ENCODE measurements around the gene KCNJ18.
"Not testable (repeated sequence)": the region's sequence is repeated elsewhere in the genome, so short reads cannot be mapped to it uniquely, and the experiment has no call there.

Gene KCNJ18

GRCh38 chr17:21671871-21672270 is 20.5 kb upstream of the KCNJ18 start:
- DNase-seq, result not testable (repeated sequence)

GRCh38 chr17:21673451-21674241 is 18.7 kb upstream of the KCNJ18 start:
- not testable (repeated sequence) for DNase-seq

- no peak for DNase-seq
These were observed 18.0 kb upstream of the KCNJ18 start for GRCh38 chr17:21674242-21674731.

- not testable (repeated sequence) for DNase-seq
These were observed 17.2 kb upstream of the KCNJ18 start for GRCh38 chr17:21674891-21675738.

GRCh38 chr17:21675739-21676130 is 16.6 kb upstream of the KCNJ18 start:
- not testable (repeated sequence) for DNase-seq

GRCh38 chr17:21676281-21677111 is 15.8 kb upstream of the KCNJ18 start:
- no peak for DNase-seq

GRCh38 chr17:21677126-21677910 is 15.0 kb upstream of the KCNJ18 start:
- no peak for DNase-seq

- DNase-seq, result no peak
These were observed 14.4 kb upstream of the KCNJ18 start for GRCh38 chr17:21677911-21678310.

GRCh38 chr17:21678393-21679081 is 13.8 kb upstream of the KCNJ18 start:
- DNase-seq, result no peak

- no peak for DNase-seq
These were observed 12.8 kb upstream of the KCNJ18 start for GRCh38 chr17:21679256-21680146.

- no peak for DNase-seq
These were observed 12.0 kb upstream of the KCNJ18 start for GRCh38 chr17:21680366-21680765.

- peak; percentile 72 for DNase-seq
These were observed 11.4 kb upstream of the KCNJ18 start for GRCh38 chr17:21680850-21681351.

GRCh38 chr17:21681576-21681975 is 10.7 kb upstream of the KCNJ18 start:
- DNase-seq, result not testable (repeated sequence)

- not testable (repeated sequence) for DNase-seq
These were observed 10.2 kb upstream of the KCNJ18 start for GRCh38 chr17:21682130-21682529.

GRCh38 chr17:21683142-21683712 is 9.1 kb upstream of the KCNJ18 start:
- not testable (repeated sequence) for DNase-seq

GRCh38 chr17:21683897-21684296 is 8.4 kb upstream of the KCNJ18 start:
- DNase-seq, result not testable (repeated sequence)

GRCh38 chr17:21684384-21684783 is 7.9 kb upstream of the KCNJ18 start:
- DNase-seq, result not testable (repeated sequence)

GRCh38 chr17:21685061-21685795 is 7.1 kb upstream of the KCNJ18 start:
- DNase-seq, result not testable (repeated sequence)

All from NCI-H1105 treated with DMSO at 0.1 percent for 48 hours (cell line).